GM21381 (cell line): ENCODE data around the gene SELENOO.
A peak's percentile ranks its signal among the peaks of the same experiment; 100 is the strongest.

Experiments
- ATAC-seq: cut with Tn5 transposase; IDR thresholded peaks from one replicate; pipeline ENCODE4 v1.9.1; 2021; ENCODE audit warnings: mild to moderate bottlenecking, moderate library complexity; ENCODE audit not compliant: unreplicated experiment

The SELENOO gene

DNA sequence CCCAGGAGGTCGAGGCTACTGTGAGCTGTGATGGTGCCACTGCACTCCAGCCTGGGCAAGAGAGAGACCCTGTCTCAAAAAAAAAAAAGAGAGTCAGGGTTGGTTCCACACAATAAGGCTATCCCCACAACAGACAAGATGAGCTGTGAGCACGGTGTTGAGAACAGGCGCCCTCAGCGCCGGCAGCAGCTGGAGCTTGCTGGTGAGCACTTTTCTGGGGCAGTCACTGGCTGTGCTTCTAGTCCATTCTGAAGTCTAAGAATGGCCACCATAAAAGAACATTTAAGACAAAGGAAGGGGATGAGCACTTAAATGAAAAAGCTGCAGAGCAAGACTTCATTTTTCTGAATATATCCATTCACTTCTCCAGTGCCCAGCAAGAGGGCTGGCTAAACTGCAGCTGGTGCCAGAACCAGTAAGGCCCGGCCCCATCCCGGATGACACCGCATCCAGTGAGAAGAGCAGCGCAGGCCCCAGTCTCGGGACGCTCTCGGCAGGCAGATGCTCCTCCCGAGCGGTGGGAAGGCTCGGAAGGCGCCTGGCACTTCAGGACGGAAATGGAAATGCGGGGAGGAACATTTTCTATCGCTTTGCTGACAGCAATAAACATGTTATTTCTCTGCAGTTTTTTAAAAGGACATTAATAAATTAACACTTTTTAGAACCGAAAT, 31.8 kb downstream of the SELENOO start:
- ATAC-seq: no peak

DNA sequence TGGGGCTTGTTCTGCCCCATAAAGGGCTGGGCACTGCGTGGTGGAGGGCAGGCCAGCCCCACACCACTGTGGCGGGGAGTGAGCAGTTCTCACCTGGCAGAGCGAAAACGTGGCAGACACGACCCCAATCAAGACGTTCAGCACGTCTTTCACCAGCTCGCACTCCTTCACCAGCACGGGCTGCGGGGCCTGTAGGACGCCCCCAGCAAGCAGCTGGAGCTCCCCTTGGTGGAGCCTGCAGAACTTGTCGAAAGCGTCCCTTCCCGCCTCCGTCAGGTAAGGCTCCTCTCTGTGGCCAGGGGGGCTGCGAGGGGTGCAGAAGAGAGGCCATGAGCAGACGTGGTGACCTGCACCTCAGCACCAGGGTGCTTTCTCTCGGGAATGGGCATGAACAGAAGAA, 32.4 kb downstream of the SELENOO start:
- ATAC-seq: no peak

DNA sequence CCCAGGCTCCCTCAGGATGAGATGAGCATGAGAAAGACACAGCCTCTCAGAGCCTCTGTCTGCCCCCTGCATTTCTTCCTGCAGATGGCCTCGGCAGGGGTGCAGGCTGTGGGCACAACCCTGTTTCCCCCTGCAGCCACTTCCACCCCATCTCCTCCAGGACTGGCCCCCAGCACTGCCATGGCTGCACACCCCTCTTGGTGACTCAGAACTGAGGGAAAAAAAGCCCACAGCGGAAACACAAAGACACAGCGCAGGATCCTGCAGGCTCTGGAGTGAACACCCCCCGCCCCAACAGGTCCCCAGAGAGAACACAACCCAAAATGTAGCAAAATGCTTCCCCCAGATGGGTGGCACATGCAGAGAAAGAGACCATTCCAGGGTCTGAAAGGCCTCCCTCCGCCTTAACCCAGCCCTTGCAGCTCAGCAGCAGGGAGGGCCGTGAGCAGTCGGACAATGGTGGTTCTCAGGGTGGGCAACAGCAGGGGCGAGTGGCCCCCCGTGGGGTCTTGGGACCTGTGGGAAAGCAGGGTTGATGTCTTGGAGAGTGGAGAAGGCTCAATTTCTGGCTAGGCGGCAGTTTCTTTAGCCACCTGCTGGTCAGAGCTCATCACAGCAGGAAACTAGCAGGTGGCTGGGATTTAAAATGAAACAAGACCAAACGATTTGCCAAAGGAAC, 36.1 kb downstream of the SELENOO start:
- ATAC-seq: no peak

DNA sequence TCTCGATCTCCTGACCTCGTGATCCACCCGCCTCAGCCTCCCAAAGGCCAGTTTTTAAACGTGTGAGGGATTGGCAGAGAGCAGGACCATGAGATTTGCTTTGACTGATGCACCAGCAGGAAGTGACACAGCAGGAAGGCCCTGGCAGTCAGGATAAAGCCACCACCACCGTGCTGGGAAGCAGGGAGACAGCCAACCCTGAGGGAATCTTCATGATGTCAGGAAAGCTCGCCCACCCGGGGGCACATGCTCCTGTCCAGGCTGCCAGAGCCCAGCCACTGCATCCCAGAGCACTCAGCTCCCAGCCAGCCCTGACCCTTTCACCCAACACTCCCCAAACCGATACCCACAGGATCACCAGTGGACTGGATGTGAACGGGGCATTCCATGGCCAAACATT, 37.9 kb downstream of the SELENOO start:
- no peak for ATAC-seq

DNA sequence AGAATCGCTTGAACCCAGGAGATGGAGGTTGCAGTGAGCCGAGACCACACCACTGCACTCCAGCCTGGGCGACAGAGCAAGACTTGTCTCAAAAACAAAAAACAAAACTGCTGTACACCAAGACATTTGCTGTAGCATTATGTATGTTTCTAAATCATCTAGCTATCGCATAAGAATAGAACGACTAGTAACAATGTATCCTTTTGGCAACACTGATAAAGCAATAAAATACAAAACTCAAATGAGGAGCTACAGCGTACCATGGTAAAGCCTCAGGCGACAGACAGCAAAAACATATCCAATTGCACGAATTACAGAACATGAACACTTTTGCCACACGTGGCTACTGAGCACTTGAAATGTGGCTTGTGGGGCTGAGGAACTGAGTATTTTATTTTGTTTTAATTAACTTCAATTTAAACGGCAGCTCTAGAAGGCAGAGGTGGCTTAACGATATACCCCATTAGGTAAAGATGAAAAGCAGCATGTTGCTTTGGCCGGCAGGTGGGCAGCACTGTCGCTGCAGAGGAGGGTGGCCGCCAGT, 41.7 kb downstream of the SELENOO start:
- no peak for ATAC-seq

DNA sequence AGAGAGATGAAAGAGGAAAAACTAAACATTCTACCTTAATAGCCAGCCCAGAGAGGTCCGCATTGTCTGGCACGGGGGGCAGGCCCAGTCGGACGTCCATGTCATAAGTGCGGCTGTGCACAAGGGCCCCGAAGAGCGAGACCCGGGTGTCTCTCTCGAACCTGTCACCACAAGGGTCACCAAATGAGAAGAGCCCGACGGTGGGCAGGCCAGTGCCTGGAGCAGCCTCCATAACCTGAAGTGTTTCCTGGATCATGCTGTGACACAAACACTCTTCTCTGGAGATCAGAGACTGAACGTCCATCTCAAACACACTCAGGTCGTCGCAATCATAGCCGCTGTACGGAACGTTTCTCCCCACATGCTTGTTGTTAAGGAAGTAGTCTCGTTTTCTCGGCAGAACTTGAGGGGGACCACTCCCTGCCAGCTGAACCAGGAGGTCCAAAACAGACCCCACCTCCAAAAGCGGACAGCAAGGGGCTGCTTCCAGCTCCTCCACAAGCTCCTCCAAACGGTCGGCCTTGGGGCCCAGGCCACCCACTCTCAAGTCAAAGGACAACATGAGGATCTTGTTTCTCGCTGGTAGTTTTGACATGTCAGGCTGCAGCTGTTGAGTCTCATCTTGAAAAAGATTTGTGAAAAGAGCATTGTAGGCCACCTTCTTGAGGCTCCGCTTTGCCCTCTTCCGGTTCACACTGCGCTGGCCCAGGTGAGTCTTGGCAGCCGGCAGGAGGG, 43.0 kb downstream of the SELENOO start:
- ATAC-seq: no peak

DNA sequence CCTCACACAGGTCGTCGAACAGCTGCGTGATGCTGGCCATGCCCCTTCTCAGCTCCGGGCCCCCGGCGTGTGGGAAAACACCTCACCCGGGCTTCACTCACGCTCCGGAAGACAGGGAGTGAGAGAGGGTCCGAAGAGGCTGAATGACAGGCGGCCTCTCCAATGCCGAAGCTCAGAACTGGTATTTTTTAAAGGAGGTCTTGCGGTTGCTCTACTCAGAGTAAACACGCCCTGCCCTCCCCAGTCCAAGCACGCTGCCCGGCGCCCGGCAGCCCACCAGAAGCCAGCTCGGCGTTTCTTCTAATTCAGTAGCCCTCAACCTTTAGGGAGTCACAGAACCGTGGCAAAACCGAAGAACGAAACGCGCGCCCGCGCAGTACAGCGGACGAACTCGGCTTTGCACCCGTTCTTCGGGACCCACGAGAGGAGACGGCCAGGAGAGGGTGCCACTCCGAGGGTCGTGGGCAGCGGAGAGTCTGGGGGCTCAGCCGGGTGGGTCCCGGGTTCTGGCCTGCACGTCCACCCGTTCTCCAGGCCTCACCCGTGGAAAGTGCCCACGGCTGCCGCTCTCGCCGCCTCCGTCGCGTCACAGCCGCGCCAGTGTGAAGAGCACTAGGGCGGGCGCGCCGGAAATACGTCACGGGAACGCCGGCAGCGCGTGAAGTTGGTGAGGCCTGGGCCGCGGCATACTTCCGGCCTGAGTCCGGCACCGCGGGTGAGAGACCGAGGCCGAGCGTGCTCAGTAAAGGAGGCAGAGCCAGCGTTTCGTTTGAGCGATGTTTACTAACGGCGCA, 43.8 kb downstream of the SELENOO start, which contains the start of gene TUBGCP6:
Gene TUBGCP6 (minus strand): TSS at position 604 of the 794 bp plus-strand sequence. CDS start 564 bp downstream, at position 40.
- peak; percentile 64 for ATAC-seq

DNA sequence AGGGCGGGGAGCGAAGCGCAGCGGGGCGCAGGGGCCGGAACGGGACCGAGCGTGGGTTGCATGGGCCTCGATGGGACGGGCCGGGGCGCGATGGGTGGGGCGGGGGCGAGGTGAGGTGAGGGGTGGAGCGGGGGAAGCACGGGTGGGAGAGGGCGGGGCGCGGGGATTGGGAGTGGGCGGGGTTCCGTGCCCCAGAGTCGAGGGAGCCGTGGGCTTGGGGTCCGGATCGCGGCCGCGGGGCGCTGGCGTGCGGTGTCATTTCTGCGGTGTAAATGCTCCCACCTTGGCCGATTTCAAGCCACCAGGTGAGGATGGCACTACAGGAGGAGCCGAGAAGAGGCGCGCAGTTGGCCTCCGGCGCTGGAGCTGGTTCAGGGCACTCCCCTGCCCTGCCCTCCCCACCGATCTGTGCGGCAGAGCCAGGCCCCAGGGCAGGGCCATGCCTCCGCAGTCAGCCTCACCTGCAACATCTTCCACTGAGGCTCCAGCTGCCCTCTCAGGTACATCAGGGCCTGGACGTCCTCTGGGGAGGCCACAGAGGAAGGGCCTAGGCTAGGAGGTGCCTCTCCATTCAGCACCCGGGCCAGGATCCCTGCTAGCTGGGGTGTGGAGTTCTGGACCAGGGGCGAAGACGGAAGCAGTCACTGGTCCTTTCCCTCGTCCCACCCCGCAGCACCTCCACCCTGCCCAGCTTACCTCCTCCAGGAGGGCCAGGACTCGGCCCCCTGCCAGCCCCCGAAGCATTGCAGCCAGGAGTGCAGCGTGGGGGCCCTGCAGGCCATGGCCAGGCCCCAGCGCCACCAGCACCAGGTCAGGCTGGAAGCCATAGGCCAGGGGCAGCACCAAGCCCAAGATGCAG, 44.6 kb downstream of the SELENOO start:
- ATAC-seq: no peak

DNA sequence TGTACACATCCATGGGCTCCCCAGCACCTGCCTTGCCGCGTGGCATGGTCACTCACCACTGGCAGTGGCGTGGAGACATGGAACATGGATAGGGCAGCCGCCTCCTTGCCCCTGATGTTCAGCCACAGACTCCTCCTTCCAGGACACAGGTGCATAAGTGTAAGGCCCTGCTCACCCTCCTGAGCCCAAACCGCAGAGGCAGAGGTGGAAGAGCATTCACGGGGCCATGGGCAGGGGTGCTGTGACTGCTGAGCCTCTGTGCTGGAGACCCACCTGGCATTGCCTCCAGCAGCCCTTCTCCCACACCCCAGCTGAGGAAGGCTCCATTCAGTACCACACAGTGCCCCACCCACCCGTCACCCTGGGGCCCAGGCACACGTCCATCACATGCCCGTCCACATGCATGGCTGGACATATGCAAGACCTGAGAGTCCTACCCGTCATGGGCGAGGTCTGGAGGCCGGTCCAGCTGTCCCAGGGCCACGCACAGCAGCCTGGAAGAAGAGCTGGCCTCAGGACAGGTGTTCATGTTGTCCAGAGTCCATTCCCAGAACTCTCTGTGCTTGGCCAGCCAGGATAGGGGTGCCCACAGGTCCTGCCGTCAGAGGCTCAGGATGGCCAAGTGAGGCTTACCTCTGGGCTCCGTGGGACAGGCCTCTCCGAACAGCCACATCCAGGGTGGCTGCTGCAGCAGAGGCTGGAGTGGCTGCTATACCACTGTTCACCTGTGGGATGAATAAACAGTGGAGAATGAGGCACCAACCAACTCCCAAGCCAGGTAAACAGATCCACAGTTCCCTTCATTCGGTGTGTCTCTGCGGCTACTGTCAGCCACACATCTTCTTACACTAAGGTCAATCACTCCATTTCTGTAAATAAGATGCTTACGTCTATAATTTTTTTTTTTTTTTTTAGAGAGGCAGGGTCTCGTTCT, 45.7 kb downstream of the SELENOO start:
- ATAC-seq: no peak

DNA sequence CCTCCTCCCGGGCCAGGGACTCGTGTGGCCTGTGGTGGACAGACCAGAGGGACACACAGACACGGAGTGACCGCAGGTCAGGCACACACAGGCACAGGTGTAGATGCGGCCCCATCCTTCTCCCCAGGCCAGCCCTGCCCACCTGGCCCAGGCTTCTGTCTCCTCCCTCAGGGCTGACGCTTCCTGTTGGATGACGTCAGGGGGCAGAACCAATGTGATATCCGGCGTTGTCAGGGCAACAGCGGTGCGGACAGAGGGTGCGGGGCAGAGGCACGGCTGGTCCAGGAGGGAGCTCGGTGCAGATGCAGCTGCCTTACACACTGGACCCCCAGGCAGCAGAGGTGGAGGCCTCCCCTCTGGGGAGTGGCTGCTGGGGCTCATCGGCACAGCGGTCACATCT, 46.9 kb downstream of the SELENOO start:
- no peak for ATAC-seq

DNA sequence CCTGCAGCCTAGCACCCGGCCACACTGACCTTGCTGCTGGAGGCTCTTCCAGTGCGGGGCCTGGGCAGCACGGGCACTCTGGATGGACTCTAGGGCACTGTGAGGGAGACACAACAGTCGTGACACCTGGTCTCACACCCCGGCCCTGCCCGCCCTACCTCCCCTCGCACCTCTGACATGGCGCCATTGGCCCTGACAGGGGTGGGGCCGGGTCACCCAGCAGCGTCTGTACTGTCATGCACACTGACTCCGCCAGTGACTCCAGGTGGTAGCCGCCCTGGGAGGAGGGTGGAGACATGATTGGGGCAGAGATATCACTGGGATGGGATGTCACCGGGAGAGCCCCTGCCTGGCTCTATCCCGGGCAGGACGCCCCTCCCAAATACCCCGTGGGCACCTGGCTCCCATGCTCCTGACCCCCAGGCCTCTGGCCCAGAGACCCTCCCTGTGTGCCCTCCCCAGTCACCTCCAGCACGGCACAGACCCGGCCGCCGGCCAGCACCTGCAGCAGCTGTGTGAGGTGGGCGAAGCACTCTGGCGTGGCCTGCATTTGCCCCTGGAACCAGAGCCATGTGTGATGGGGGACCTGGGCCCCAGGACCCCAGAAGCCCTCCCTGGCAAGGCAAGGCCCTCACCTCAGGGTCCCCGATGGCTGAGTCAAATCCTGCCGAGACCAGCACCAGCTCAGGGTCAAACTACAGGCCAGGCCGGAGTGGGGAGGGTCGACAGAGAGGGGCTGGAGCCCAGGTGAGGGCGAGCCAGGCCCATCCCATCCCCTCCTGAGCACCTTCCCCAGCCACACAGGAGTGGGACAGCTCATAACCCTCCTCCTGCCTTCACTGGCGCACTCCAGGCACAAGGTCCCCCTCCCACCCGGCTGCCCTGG, 47.6 kb downstream of the SELENOO start:
- ATAC-seq: no peak

DNA sequence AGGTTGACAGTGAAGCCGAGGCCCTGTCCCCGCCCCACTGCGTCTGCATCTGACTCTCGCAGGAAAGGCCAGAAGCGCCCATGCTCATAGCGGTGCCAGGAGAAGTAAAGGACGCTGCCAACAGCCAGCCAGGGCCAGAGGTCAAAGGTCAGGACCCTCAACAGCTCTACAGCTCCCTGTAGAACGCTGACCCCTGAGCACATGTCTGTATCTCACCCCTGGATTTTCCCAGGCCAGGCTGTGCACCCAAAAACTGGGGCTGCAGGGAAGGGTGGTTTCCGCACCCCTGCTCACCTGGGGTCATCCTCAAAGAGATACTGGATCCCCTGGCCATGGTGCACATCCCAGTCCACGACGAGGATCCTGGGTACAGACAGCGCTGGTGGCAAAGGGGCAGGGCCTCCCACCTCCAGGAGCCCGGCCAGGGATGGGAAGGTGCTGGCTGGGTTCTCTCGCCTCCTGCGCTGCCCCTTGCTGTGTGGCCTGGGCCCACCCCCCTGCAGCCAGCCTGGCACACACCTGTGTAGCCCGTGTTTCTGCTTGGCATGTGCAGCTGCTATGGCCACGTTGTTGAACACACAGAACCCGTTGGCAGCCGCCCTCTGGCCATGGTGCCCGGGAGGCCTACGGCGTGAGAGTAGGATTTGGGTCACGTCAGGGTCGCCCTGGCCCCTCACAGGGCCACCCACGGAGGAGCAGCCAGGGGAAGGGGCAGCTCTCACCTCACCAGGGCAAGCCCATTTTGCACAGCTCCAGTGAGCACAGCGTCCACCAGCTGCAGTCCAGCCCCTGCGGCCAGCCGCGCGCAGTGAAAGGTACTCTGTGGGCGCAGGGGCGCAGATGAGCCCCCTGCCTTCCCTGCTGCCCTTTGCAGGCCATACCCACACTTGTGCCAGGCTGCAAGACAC, 48.8 kb downstream of the SELENOO start:
- no peak for ATAC-seq

DNA sequence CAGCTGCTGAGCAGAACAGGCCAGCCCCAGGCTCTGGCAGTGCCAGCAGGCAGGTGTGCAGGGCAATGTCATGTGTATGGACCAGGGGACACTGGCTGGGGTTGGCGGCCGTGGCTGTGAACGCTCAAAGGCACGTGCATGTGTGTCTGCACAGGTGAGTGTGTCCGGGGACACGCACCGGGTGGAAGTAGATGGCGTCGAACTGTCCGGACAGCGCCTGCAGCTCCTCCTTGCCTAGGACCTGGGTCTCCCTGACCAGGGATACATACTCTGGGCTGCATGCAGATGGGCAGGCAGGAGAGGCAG, 49.4 kb downstream of the SELENOO start:
- no peak for ATAC-seq

DNA sequence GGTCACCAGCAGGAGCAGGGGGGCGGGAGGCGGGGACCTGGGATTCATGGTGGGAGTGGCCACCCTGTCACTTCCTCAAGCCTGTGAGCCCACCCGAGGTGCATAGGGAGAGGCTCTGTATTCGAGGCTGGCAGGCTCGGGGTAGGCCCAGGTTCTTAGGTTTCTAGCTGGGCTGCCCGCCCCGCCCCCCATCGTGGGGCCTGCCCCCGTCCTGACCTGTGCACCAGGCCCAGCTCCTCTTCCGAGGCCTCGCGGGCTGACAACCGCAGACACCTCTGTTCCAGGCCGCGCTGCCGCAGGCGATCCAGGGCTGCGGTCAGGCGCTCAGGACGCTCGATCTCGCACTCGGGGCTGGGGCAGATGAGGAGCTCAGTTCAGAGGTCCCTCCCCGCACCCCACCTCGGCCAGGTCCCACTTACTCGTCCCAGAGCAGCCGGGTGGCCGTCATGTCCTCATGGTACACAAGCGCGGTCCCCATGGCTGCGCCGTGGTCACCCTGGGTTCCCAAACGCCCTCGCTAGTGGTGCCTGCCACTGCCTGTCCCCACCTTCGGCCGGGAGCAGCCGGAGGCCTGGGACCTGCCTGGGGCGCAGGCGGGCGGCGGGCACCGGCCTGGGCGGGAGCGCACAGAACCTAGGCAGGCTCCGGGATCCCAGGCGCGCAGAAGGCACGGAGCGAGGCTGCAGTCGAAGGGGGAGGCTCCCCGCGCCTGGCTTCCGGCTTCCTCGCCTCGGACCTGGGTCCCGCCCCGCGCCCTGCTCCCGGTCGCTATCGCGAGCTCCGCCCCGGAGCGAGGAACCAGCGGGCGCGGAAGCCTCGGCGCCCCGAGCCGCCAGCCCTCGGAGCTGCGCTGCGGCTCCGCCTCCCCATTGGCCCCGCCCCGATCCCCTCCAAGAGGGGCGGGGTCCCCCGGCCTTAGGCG, 50.0 kb downstream of the SELENOO start, which contains the start of gene HDAC10:
Gene HDAC10 (minus strand): TSS at position 711 of the 922 bp plus-strand sequence. CDS start 233 bp downstream, at position 478.
- peak; percentile 57 for ATAC-seq

DNA sequence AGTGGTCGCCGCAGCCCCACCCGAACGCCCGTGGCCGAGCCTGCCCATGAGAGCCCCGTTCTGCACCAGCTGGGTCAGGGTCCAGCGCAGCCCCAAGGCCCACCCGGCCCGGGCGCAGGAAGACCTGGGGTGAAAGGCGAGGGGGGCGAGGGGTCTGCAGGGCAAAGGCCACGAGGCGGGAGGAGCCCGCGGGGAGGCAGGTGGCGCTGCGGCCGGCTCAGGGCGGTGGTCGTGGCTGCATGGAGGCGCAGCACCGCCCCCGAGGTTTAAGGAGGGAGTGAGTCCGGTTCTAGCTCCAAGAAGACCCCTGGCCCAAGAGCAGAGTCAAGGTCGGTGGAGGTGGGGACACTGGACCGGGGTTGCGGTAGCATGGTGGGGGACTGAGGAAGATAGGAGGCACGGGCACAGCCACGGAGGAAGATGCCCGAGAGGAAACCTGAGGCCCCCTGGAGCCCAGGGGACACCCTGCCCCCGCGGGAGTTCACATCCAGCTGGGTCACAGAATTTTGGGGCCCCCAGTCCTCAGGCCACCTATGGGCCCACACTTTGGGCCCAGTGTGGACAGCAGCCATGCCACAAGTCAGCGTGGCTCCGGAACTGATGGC, 50.8 kb downstream of the SELENOO start:
- no peak for ATAC-seq
